ENCODE measurements around the gene GPR139.

Gene GPR139

GRCh38 chr16:20094157-20094556 is 20.5 kb upstream of the GPR139 start:
- ChIA-PET POLR2A (no interaction called here), CTCF (no interaction called here)
- H3K27ac ChIP-seq (ENCODE audit: extremely low read depth, low read depth, low read length) = no peak overlapping the region
- no peaks in the 10 kb centered on the region for H3K36me3 ChIP-seq (ENCODE audit: control insufficient read depth in 2 of 2, insufficient read depth in 1 of 2, low read length in 2 of 2)
- H3K4me3 ChIP-seq (ENCODE audit: low read depth, low read length) = no peak overlapping the region
- H3K4me1 ChIP-seq (ENCODE audit: control insufficient read depth, insufficient read depth, low read length) = no peaks in the 10 kb centered on the region
- H3K9me3 ChIP-seq (ENCODE audit: control insufficient read depth, insufficient read depth, low read depth, low read length) = no peaks in the 10 kb centered on the region
- TF ChIP-seq ZNF621 (tag by site-specific recombination; IDR thresholded peaks at IDR 0.05) = no peak
- TF ChIP-seq KLF1 (tag by site-specific recombination; IDR thresholded peaks at IDR 0.05) = no peak
- TF ChIP-seq BCL11A (tag by site-specific recombination; IDR thresholded peaks at IDR 0.05; ENCODE audit: low read depth) = no peak
- TF ChIP-seq ZNF416 (tag by site-specific recombination; IDR thresholded peaks at IDR 0.05) = no peak
- TF ChIP-seq ZNF362 (tag by site-specific recombination; IDR thresholded peaks at IDR 0.05) = no peak
- no peak for TF ChIP-seq ZNF433 (tag by site-specific recombination; IDR thresholded peaks at IDR 0.05; ENCODE audit: low read depth)
- TF ChIP-seq ZNF398 (tag by site-specific recombination; IDR thresholded peaks at IDR 0.05) = no peak
- TF ChIP-seq ZBTB10 (tag by site-specific recombination; IDR thresholded peaks at IDR 0.05) = no peak
- TF ChIP-seq ZNF184 (tag by site-specific recombination; IDR thresholded peaks at IDR 0.05) = no peak
- TF ChIP-seq ZBTB1 (tag by site-specific recombination; IDR thresholded peaks at IDR 0.05) = no peak
- TF ChIP-seq ZNF148 (tag by site-specific recombination; IDR thresholded peaks at IDR 0.05; ENCODE audit: borderline replicate concordance) = no peak
- TF ChIP-seq ZNF658 (tag by site-specific recombination; IDR thresholded peaks at IDR 0.05) = no peak
- no peak for TF ChIP-seq ZNF23 (tag by site-specific recombination; IDR thresholded peaks at IDR 0.05; ENCODE audit: borderline replicate concordance)
- TF ChIP-seq ZNF629 (tag by site-specific recombination; IDR thresholded peaks at IDR 0.05) = no peak
- no peak for TF ChIP-seq ZNF558 (tag by site-specific recombination; IDR thresholded peaks at IDR 0.05)
- TF ChIP-seq ZNF133 (tag by site-specific recombination; IDR thresholded peaks at IDR 0.05) = no peak
- no peak for TF ChIP-seq ZNF645 (tag by site-specific recombination; IDR thresholded peaks at IDR 0.05)
- TF ChIP-seq ZNF280D (tag by site-specific recombination; IDR thresholded peaks at IDR 0.05) = no peak
